ENCODE measurements around the gene IL36B. TPM values are rescaled to one million over a fixed set of nuclear protein-coding genes. Genes with fewer than 3 reads are reported as not detected.

The IL36B gene
- total RNA-seq, 2 experiments from 2014 or later, result not detected

DNA sequence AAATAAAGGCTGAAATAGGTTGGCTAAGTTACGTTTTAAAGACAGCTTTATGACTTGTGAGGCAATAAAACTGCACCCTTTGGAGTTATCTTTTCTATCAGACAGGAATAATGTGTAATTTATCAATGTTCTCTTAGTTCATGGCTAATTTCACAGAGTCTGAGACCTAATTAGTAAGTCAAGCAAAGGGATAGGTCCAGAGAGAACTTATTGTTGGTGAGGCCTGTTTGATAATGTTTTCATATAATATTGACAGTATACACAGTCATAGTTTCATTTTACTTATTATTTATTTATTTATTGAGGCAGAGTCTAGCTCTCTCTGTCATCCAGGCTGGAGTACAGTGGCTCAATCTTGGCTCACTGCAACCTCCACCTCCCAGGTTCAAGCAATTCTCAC lies 4.5 kb upstream of the IL36B start:
- intact Hi-C loops (cut with DNase I, micrococcal nuclease), result no loop called here
- POLR2A ChIA-PET, result no interaction called here

DNA sequence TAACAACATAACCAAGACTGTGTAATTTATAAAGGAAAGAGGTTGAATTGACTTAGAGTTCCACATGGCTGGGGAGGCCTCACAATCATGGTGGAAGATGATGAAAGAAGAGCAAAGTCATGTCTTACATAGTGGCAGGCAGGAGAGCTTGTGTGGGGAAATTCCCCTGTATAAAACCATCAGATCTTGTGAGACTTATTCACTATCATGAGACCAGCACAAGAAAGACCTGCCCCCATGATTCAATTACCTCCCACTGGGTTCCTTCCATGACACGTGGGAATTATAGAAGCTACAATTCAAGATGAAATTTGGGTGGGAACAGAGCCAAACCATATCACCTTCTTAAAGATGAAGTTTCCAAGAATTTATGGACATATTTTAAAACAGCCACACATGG lies 3.9 kb upstream of the IL36B start:
- no peaks in the 10 kb centered on the region for H3K4me1 ChIP-seq (ENCODE audit: insufficient read depth, low read length)
- ChIA-PET CTCF (no interaction called here), POLR2A (no interaction called here)
- H3K4me3 ChIP-seq (ENCODE audit: low read length), result no peak overlapping the region
- TF ChIP-seq, protein P1, sequence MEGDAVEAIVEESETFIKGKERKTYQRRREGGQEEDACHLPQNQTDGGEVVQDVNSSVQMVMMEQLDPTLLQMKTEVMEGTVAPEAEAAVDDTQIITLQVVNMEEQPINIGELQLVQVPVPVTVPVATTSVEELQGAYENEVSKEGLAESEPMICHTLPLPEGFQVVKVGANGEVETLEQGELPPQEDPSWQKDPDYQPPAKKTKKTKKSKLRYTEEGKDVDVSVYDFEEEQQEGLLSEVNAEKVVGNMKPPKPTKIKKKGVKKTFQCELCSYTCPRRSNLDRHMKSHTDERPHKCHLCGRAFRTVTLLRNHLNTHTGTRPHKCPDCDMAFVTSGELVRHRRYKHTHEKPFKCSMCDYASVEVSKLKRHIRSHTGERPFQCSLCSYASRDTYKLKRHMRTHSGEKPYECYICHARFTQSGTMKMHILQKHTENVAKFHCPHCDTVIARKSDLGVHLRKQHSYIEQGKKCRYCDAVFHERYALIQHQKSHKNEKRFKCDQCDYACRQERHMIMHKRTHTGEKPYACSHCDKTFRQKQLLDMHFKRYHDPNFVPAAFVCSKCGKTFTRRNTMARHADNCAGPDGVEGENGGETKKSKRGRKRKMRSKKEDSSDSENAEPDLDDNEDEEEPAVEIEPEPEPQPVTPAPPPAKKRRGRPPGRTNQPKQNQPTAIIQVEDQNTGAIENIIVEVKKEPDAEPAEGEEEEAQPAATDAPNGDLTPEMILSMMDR (IDR thresholded peaks at IDR 0.05), result no peak
- no peak for DNase-seq
- H3K36me3 Mint-ChIP-seq (ENCODE audit: low read depth), result peaks cover 3% of the 10 kb centered on the region
- H3K4me1 Mint-ChIP-seq (ENCODE audit: low read depth), result no peaks in the 10 kb centered on the region
- intact Hi-C loops (cut with DNase I, micrococcal nuclease), result no loop called here
- no peaks in the 10 kb centered on the region for H3K27me3 ChIP-seq (ENCODE audit: control insufficient read depth in 1 of 2, insufficient read depth in 2 of 2, low read length in 2 of 2)
- H3K36me3 ChIP-seq (ENCODE audit: insufficient read depth, low read length), result no peaks in the 10 kb centered on the region
- no peak for ATAC-seq (ENCODE audit: poor library complexity)
- peaks cover 8% of the 10 kb centered on the region for H3K9me3 Mint-ChIP-seq
- peaks cover 0 to 4% of the 10 kb centered on the region in 2 experiments for H3K9me3 ChIP-seq (ENCODE audit: control insufficient read depth in 1 of 2, insufficient read depth in 1 of 2, low read length in 2 of 2)
- H3K27ac Mint-ChIP-seq, result no peak overlapping the region
- H3K27ac ChIP-seq (ENCODE audit: low read depth in 1 of 2, low read length in 2 of 2), result no peak overlapping the region
- H3K4me3 Mint-ChIP-seq, result no peak overlapping the region
- no peaks in the 10 kb centered on the region for H3K27me3 Mint-ChIP-seq

More for the DNA sequence above, 4.5 kb upstream of the IL36B start:
- Histone ChIP-seq H3K4me3 (ENCODE audit: low read length) (no peak overlapping the region), H3K27me3 (ENCODE audit: control insufficient read depth in 1 of 2, insufficient read depth in 2 of 2, low read length in 2 of 2) (peaks cover 0 to 2% of the 10 kb centered on the region in 2 experiments), H3K36me3 (ENCODE audit: insufficient read depth, low read length) (no peaks in the 10 kb centered on the region), H3K27ac (ENCODE audit: low read depth in 1 of 2, low read length in 2 of 2) (no peak overlapping the region), H3K4me1 (ENCODE audit: insufficient read depth, low read length) (no peaks in the 10 kb centered on the region), H3K9me3 (ENCODE audit: control insufficient read depth in 1 of 2, insufficient read depth in 1 of 2, low read length in 2 of 2) (peaks cover 0 to 4% of the 10 kb centered on the region in 2 experiments)
- CTCF ChIA-PET, result no interaction called here
- Mint-ChIP-seq H3K36me3 (ENCODE audit: low read depth) (peaks cover 3% of the 10 kb centered on the region), H3K27me3 (no peaks in the 10 kb centered on the region), H3K4me3 (no peak overlapping the region), H3K27ac (no peak overlapping the region), H3K9me3 (peaks cover 8% of the 10 kb centered on the region), H3K4me1 (ENCODE audit: low read depth) (no peaks in the 10 kb centered on the region)
- TF ChIP-seq, protein P1 (IDR thresholded peaks at IDR 0.05), result no peak
- ATAC-seq (ENCODE audit: poor library complexity) (no peak), DNase-seq (no peak)

DNA sequence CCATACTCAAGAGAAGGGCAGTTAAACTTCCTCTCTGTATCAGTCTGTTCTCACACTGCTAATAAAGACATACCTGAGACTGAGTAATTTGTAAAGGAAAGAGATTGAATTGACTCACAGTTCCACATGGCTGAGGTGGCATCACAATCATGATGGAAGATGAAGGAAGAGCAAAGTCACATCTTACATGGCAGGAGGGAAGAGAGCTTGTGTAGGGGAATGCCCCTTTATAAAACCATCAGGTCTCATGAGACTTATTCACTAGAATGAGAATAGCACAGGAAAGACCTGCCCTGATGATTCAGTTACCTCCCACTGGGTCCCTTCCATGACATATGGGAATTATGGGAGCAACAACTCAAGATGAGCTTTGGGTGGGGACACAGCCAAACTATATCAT lies 1.4 kb upstream of the IL36B start:
- intact Hi-C loops (cut with DNase I, micrococcal nuclease), result no loop called here
- Mint-ChIP-seq H3K4me3 (no peak overlapping the region), H3K27me3 (no peaks in the 10 kb centered on the region), H3K36me3 (ENCODE audit: low read depth) (peaks cover 3% of the 10 kb centered on the region), H3K27ac (no peak overlapping the region), H3K4me1 (ENCODE audit: low read depth) (no peaks in the 10 kb centered on the region), H3K9me3 (peaks cover 8% of the 10 kb centered on the region)
- no peak overlapping the region for H3K4me3 ChIP-seq (ENCODE audit: low read length)
- ATAC-seq (ENCODE audit: poor library complexity) (no peak), DNase-seq (no peak)
- H3K9me3 ChIP-seq (ENCODE audit: control insufficient read depth in 1 of 2, insufficient read depth in 1 of 2, low read length in 2 of 2), result peaks cover 4 to 8% of the 10 kb centered on the region in 2 experiments
- H3K27ac ChIP-seq (ENCODE audit: low read depth in 1 of 2, low read length in 2 of 2), result no peak overlapping the region
- no peaks in the 10 kb centered on the region for H3K4me1 ChIP-seq (ENCODE audit: insufficient read depth, low read length)
- CTCF ChIA-PET, result no interaction called here
- TF ChIP-seq, protein P1 (IDR thresholded peaks at IDR 0.05), result no peak
- no peaks in the 10 kb centered on the region for H3K27me3 ChIP-seq (ENCODE audit: control insufficient read depth in 1 of 2, insufficient read depth in 2 of 2, low read length in 2 of 2)
- POLR2A ChIA-PET, result no interaction called here
- no peaks in the 10 kb centered on the region for H3K36me3 ChIP-seq (ENCODE audit: insufficient read depth, low read length)

Data from CD4-positive, alpha-beta T cell (primary cell).